Measurements from ENCODE around the gene BROX.
A peak's percentile ranks its signal among the peaks of the same experiment; 100 is the strongest.

Gene BROX

DNA sequence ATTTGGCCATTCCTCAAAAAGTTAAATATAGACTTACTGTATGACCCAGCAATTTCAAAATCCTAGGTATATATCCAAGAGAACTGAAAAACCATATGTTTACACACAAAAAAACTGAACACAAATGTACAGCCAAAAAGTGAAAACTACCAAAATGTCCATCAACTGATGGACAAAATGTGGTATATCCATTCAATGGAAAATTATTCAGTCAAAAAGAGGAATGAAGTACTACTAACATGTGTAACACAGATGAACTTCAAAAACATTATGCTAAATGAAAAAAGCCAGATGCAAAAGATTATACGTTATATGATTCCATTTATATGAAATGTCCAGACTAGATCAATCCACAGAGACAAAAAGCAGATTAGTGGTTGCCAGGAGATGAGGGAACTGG lies 8.1 kb upstream of the BROX start:
- H3K9me3 ChIP-seq (ENCODE audit: control insufficient read depth, insufficient read depth, low read depth, low read length): no peaks in the 10 kb centered on the region
- POLR2A ChIA-PET: interaction anchor here (1.5 kb wide), 1 partner anchor 8 kb away, joined by 6 read pairs; the partner anchor contains the start of genes AIDA and BROX
- H3K36me3 ChIP-seq (ENCODE audit: control insufficient read depth in 2 of 2, insufficient read depth in 1 of 2, low read length in 2 of 2): peaks cover 13 to 20% of the 10 kb centered on the region in 2 experiments
- CTCF ChIA-PET: interaction anchor here (0.7 kb wide), 1 partner anchor 1024 kb away, joined by 3 read pairs; no protein-coding TSS in a partner anchor
- H3K4me1 ChIP-seq (ENCODE audit: control insufficient read depth, insufficient read depth, low read length): no peaks in the 10 kb centered on the region
- TF ChIP-seq, protein P1, sequence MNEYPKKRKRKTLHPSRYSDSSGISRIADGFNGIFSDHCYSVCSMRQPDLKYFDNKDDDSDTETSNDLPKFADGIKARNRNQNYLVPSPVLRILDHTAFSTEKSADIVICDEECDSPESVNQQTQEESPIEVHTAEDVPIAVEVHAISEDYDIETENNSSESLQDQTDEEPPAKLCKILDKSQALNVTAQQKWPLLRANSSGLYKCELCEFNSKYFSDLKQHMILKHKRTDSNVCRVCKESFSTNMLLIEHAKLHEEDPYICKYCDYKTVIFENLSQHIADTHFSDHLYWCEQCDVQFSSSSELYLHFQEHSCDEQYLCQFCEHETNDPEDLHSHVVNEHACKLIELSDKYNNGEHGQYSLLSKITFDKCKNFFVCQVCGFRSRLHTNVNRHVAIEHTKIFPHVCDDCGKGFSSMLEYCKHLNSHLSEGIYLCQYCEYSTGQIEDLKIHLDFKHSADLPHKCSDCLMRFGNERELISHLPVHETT (tag by site-specific recombination; IDR thresholded peaks at IDR 0.05): no peak
- TF ChIP-seq ZNF146 (tag by site-specific recombination; IDR thresholded peaks at IDR 0.05) (peak; percentile 70), ZNF341 (tag by site-specific recombination; IDR thresholded peaks at IDR 0.05; ENCODE audit: low read depth) (no peak), ZNF837 (tag by site-specific recombination; IDR thresholded peaks at IDR 0.05) (no peak), GLIS1 (tag by site-specific recombination; IDR thresholded peaks at IDR 0.05) (no peak), ZXDB (tag by site-specific recombination; IDR thresholded peaks at IDR 0.05) (no peak), ZNF626 (tag by site-specific recombination; IDR thresholded peaks at IDR 0.05) (no peak)
- TF ChIP-seq, protein P2, sequence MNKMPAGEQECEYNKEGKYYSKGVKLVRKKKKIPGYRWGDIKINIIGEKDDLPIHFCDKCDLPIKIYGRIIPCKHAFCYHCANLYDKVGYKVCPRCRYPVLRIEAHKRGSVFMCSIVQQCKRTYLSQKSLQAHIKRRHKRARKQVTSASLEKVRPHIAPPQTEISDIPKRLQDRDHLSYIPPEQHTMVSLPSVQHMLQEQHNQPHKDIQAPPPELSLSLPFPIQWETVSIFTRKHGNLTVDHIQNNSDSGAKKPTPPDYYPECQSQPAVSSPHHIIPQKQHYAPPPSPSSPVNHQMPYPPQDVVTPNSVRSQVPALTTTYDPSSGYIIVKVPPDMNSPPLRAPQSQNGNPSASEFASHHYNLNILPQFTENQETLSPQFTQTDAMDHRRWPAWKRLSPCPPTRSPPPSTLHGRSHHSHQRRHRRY (tag by site-specific recombination; IDR thresholded peaks at IDR 0.05): no peak
- no peak overlapping the region for H3K4me3 ChIP-seq (ENCODE audit: low read depth, low read length)
- no peak overlapping the region for H3K27ac ChIP-seq (ENCODE audit: extremely low read depth, low read depth, low read length)

DNA sequence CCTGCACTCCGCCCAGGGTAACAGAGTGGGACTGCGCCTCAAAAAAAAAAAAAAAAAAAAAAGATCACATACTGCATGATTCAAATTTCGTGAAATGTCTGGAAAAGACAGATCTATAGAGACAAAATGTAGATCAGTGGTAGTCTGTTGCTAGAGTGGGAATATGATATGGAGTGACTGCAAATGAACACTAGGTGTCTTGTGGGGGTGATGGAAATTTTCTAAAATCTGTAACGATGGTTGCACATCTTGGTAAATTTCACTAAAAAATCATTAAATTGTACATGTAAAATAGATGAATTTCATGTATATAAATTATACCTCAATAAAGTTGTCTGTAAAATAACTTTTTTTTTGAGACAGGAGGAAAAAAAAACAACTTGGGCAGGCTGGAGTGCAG lies 5.5 kb upstream of the BROX start:
- no peak overlapping the region for H3K27ac ChIP-seq (ENCODE audit: extremely low read depth, low read depth, low read length)
- no peaks in the 10 kb centered on the region for H3K4me1 ChIP-seq (ENCODE audit: control insufficient read depth, insufficient read depth, low read length)
- no peaks in the 10 kb centered on the region for H3K9me3 ChIP-seq (ENCODE audit: control insufficient read depth, insufficient read depth, low read depth, low read length)
- ChIA-PET CTCF (no interaction called here), POLR2A (no interaction called here)
- no peak for TF ChIP-seq ZNF837 (tag by site-specific recombination; IDR thresholded peaks at IDR 0.05)
- H3K36me3 ChIP-seq (ENCODE audit: control insufficient read depth in 2 of 2, insufficient read depth in 1 of 2, low read length in 2 of 2): peaks cover 4 to 11% of the 10 kb centered on the region in 2 experiments
- no peak overlapping the region for H3K4me3 ChIP-seq (ENCODE audit: low read depth, low read length)

DNA sequence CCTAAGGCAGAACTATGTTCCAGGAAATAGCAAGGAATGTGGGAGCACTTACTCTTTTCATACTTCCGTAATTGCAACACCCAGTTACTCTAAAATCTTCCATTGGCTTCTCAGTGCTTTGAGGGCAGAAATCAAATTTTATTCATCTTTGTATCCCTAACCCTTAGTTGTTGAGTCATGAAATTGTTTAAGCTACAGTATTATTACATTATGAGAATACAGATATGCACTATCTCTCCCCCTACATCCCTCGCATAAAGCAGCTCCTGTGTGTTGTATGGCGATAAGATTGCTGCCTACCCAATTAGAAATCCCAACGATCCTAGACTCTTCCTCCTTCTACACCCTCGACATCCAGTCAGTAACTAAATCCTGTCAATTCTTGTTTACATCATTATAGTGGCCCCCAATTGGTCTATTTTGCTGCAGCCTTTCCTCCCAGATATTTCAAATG lies 2.6 kb upstream of the BROX start:
- no peak overlapping the region for H3K27ac ChIP-seq (ENCODE audit: extremely low read depth, low read depth, low read length)
- POLR2A ChIA-PET: no interaction called here
- CTCF ChIA-PET: interaction anchor here (0.9 kb wide), 1 partner anchor 380 kb away, joined by 3 read pairs; no protein-coding TSS in a partner anchor
- no peaks in the 10 kb centered on the region for H3K4me1 ChIP-seq (ENCODE audit: control insufficient read depth, insufficient read depth, low read length)
- H3K36me3 ChIP-seq (ENCODE audit: control insufficient read depth in 2 of 2, insufficient read depth in 1 of 2, low read length in 2 of 2): no peaks in the 10 kb centered on the region
- no peak overlapping the region for H3K4me3 ChIP-seq (ENCODE audit: low read depth, low read length)
- no peak for TF ChIP-seq ZNF555 (tag by site-specific recombination; conservative IDR thresholded peaks at IDR 0.05)
- no peak for TF ChIP-seq ZNF121 (tag by site-specific recombination; IDR thresholded peaks at IDR 0.05)
- TF ChIP-seq ZNF266 (tag by site-specific recombination; IDR thresholded peaks at IDR 0.05; ENCODE audit: low read depth): no peak
- H3K9me3 ChIP-seq (ENCODE audit: control insufficient read depth, insufficient read depth, low read depth, low read length): no peaks in the 10 kb centered on the region

DNA sequence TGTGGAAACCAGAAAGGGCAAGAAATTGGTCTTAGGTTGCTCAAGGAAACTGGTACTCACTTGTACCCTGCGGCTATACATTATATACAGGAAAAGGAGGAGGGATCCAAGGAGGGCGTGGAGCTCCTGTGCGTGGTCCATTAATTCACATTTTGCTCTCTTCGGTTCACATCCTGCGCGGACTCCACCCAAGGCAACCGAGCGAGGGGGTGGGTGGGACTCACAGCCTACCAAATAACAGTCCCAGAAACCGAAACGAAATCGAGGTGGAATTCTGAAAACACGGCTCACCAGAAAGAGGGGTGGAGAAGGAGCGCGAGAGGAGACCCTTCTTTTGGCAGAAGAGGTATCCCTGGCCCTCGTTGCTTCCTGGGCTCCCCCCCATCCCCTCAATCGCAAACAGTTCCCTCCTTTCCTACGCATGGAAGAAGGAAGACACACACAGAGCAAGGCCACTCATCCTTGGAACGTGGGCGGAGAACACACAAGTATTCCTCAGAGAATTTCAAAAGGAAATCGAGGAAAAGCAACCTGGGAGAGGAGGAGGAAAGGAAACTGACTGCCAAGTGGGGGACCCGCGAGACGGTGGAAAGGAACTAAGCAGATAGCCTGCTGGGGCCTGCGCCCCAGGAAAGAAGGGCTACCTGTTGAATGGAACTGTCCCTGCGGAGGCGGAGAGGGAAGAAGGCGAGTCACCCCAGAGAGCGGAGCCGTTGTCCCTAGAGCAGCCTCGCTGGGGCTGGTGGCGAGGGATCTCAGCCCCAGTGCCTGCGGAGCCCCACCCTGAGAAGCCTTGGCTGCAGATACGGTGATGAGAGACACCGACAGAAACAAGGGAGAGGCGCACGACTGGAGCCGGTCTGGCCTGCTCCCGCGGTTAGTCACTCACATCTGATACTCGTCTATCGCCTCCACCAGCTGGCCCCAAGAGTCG lies 778 bp upstream of the BROX start:
- CTCF ChIA-PET: interaction anchor here (0.7 to 1.5 kb wide), 2 partner anchors 247 to 413 kb away, joined by 3 to 4 read pairs; no protein-coding TSS in a partner anchor
- H3K4me1 ChIP-seq (ENCODE audit: control insufficient read depth, insufficient read depth, low read length): no peaks in the 10 kb centered on the region
- no peaks in the 10 kb centered on the region for H3K9me3 ChIP-seq (ENCODE audit: control insufficient read depth, insufficient read depth, low read depth, low read length)
- peaks cover 10 to 12% of the 10 kb centered on the region in 2 experiments for H3K36me3 ChIP-seq (ENCODE audit: control insufficient read depth in 2 of 2, insufficient read depth in 1 of 2, low read length in 2 of 2)
- POLR2A ChIA-PET: interaction anchor here (1.0 to 1.8 kb wide), 3 partner anchors 8 to 68 kb away, joined by 5 to 10 read pairs (median 6); no protein-coding TSS in a partner anchor
- H3K4me3 ChIP-seq (ENCODE audit: low read depth, low read length): peak overlapping the region; percentile 84
- H3K27ac ChIP-seq (ENCODE audit: extremely low read depth, low read depth, low read length): peak overlapping the region; percentile 87
- no peak for TF ChIP-seq ZNF174 (tag by site-specific recombination; IDR thresholded peaks at IDR 0.05)
- TF ChIP-seq ZNF121 (tag by site-specific recombination; IDR thresholded peaks at IDR 0.05): no peak
- TF ChIP-seq SP2 (tag by site-specific recombination; IDR thresholded peaks at IDR 0.05): peak; percentile 79
- TF ChIP-seq, protein P3, sequence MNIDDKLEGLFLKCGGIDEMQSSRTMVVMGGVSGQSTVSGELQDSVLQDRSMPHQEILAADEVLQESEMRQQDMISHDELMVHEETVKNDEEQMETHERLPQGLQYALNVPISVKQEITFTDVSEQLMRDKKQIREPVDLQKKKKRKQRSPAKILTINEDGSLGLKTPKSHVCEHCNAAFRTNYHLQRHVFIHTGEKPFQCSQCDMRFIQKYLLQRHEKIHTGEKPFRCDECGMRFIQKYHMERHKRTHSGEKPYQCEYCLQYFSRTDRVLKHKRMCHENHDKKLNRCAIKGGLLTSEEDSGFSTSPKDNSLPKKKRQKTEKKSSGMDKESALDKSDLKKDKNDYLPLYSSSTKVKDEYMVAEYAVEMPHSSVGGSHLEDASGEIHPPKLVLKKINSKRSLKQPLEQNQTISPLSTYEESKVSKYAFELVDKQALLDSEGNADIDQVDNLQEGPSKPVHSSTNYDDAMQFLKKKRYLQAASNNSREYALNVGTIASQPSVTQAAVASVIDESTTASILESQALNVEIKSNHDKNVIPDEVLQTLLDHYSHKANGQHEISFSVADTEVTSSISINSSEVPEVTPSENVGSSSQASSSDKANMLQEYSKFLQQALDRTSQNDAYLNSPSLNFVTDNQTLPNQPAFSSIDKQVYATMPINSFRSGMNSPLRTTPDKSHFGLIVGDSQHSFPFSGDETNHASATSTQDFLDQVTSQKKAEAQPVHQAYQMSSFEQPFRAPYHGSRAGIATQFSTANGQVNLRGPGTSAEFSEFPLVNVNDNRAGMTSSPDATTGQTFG (tag by site-specific recombination; IDR thresholded peaks at IDR 0.05; ENCODE audit: borderline replicate concordance): no peak
- no peak for TF ChIP-seq ZNF501 (tag by site-specific recombination; IDR thresholded peaks at IDR 0.05)
- no peak for TF ChIP-seq ZNF2 (tag by site-specific recombination; IDR thresholded peaks at IDR 0.05)
- TF ChIP-seq SP3 (tag by site-specific recombination; IDR thresholded peaks at IDR 0.05): peak; percentile 71
- no peak for TF ChIP-seq ZNF585B (tag by site-specific recombination; IDR thresholded peaks at IDR 0.05)
- TF ChIP-seq, protein P4, sequence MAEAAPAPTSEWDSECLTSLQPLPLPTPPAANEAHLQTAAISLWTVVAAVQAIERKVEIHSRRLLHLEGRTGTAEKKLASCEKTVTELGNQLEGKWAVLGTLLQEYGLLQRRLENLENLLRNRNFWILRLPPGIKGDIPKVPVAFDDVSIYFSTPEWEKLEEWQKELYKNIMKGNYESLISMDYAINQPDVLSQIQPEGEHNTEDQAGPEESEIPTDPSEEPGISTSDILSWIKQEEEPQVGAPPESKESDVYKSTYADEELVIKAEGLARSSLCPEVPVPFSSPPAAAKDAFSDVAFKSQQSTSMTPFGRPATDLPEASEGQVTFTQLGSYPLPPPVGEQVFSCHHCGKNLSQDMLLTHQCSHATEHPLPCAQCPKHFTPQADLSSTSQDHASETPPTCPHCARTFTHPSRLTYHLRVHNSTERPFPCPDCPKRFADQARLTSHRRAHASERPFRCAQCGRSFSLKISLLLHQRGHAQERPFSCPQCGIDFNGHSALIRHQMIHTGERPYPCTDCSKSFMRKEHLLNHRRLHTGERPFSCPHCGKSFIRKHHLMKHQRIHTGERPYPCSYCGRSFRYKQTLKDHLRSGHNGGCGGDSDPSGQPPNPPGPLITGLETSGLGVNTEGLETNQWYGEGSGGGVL (tag by site-specific recombination; IDR thresholded peaks at IDR 0.05): no peak

Measured in HEK293 (cell line).